ENCODE measurements around the gene TSEN54.

GRCh38 chr17:75559958-75560533 is 43.7 kb downstream of the TSEN54 start:
- TF ChIP-seq, protein P1, sequence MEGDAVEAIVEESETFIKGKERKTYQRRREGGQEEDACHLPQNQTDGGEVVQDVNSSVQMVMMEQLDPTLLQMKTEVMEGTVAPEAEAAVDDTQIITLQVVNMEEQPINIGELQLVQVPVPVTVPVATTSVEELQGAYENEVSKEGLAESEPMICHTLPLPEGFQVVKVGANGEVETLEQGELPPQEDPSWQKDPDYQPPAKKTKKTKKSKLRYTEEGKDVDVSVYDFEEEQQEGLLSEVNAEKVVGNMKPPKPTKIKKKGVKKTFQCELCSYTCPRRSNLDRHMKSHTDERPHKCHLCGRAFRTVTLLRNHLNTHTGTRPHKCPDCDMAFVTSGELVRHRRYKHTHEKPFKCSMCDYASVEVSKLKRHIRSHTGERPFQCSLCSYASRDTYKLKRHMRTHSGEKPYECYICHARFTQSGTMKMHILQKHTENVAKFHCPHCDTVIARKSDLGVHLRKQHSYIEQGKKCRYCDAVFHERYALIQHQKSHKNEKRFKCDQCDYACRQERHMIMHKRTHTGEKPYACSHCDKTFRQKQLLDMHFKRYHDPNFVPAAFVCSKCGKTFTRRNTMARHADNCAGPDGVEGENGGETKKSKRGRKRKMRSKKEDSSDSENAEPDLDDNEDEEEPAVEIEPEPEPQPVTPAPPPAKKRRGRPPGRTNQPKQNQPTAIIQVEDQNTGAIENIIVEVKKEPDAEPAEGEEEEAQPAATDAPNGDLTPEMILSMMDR (conservative IDR thresholded peaks at IDR 0.05; ENCODE audit: low read depth, low read length): no peak
- no peak for TF ChIP-seq EZH2 (IDR thresholded peaks at IDR 0.05; ENCODE audit: borderline replicate concordance, low read depth, low read length, poor library complexity, severe bottlenecking)

All from A673 (cell line).